ENCODE results near the gene RAP1GAP.

The RAP1GAP gene

GRCh38 chr1:21547876-21548275 is 121.3 kb downstream of the RAP1GAP start:
- peaks cover 14% of the 10 kb centered on the region for H3K27me3 Mint-ChIP-seq
- no peaks in the 10 kb centered on the region for H3K4me1 Mint-ChIP-seq (ENCODE audit: low read depth)
- H3K27ac Mint-ChIP-seq: no peak overlapping the region

More at GRCh38 chr1:21547876-21548275, 121.3 kb downstream of the RAP1GAP start:
- Mint-ChIP-seq H3K36me3 (ENCODE audit: low read depth) (no peaks in the 10 kb centered on the region), H3K4me3 (no peak overlapping the region), H3K9me3 (no peaks in the 10 kb centered on the region)
